ENCODE data around the gene NR5A1. TPM values are rescaled to one million over a fixed set of nuclear protein-coding genes. Genes with fewer than 3 reads are reported as not detected.

Gene NR5A1
- total RNA-seq, 2 experiments from 2014 or later, result not detected

DNA sequence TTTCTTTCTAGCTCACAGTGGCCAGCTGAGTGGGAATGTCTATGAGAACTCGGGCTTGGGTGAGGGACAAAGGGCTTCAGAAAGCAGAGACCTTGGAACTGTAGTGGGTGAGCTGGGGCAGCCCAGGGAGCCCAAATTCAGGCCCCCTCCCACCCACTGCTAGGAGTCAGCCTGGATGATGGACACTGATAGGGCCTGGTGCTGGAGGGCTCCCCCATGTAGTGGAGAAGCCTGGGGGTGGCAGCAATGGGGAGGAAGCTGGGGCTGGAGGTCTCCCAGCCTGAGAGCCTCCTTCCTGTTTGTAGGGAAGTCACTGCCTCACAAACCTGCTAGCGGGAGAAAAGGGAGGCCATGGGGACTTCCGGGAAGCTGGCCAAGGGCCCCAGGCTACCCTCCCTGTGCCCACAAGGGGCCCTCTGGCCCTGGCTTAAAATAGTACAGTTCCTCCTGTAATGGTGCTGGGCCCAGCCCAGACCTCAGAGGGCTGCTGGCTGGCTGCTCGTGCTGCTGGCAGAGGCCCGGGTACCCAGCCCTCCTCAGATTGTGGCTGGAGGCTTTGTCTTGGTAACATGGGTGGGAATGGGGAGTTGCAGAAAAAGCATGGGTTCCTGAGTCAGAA lies 6.3 kb upstream of the NR5A1 start:
- H3K4me1 Mint-ChIP-seq (ENCODE audit: low read depth), result peaks cover 7% of the 10 kb centered on the region
- H3K9me3 Mint-ChIP-seq (ENCODE audit: insufficient read depth), result no peaks in the 10 kb centered on the region
- ChIA-PET POLR2A (no interaction called here), CTCF (no interaction called here)
- H3K27me3 Mint-ChIP-seq (ENCODE audit: low read depth), result peaks cover 5% of the 10 kb centered on the region
- H3K27ac Mint-ChIP-seq, result no peak overlapping the region
- DNase-seq (no peak), ATAC-seq (no peak)
- no peaks in the 10 kb centered on the region for H3K36me3 Mint-ChIP-seq (ENCODE audit: low read depth)
- H3K4me3 Mint-ChIP-seq, result no peak overlapping the region

GRCh38 chr9:124512806-124513204 lies 5.6 kb upstream of the NR5A1 start:
- CTCF ChIA-PET, result no interaction called here
- peaks cover 7% of the 10 kb centered on the region for H3K4me1 Mint-ChIP-seq (ENCODE audit: low read depth)
- H3K4me3 Mint-ChIP-seq, result no peak overlapping the region
- POLR2A ChIA-PET, result no interaction called here
- H3K27ac Mint-ChIP-seq, result no peak overlapping the region
- DNase-seq, result no peak
- peaks cover 5% of the 10 kb centered on the region for H3K27me3 Mint-ChIP-seq (ENCODE audit: low read depth)
- ATAC-seq, result no peak
- H3K36me3 Mint-ChIP-seq (ENCODE audit: low read depth), result no peaks in the 10 kb centered on the region
- H3K9me3 Mint-ChIP-seq (ENCODE audit: insufficient read depth), result no peaks in the 10 kb centered on the region

DNA sequence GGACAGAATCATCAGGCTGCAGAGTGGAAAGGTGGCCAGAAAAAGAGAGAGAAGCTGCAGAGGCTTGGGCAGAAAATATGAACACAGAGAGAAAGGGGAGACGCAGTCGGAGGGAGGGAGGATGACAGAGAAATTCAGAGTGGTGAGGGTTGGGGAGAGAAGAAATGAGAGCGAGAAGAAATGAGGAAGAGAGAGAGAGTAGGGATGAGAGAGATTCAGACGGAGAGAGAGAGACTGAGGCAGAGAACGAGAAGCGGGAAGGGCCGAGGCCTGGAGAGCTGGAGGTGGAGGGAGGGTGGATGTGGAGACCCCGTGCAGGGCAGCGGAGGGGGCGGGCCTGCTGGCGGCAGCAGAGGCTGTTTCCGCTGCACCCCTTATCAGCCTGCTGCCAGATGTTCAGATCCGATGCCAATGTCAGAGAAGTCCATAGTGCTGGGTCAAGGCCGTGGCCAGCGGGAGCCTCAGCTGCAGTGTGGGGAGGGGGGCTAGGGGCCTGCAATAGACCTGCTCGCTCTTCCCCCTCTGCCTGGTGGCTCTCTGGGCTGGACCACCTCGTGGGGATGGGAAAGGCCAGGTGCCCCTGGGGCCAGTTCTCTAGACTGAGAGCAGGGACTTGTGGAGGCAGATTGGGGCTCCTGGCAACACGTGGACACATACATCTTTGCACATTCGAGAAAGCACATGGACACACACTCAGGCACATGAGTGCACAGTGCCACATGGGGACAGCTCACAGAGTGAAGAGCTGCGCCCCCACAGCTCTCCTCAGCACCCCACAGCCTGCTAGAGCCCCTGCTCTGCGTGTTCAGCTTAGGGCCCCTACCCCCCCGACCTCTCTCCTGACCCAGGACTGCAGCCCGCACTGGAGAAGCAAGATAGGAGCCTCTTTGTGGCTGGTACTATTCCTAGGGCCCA lies 4.9 kb upstream of the NR5A1 start:
- no peaks in the 10 kb centered on the region for H3K9me3 Mint-ChIP-seq (ENCODE audit: insufficient read depth)
- no peak for ATAC-seq
- H3K36me3 Mint-ChIP-seq (ENCODE audit: low read depth), result no peaks in the 10 kb centered on the region
- H3K27ac Mint-ChIP-seq, result no peak overlapping the region
- CTCF ChIA-PET, result no interaction called here
- peaks cover 5% of the 10 kb centered on the region for H3K27me3 Mint-ChIP-seq (ENCODE audit: low read depth)
- no peak overlapping the region for H3K4me3 Mint-ChIP-seq
- H3K4me1 Mint-ChIP-seq (ENCODE audit: low read depth), result peaks cover 7% of the 10 kb centered on the region
- POLR2A ChIA-PET, result no interaction called here
- no peak for DNase-seq

DNA sequence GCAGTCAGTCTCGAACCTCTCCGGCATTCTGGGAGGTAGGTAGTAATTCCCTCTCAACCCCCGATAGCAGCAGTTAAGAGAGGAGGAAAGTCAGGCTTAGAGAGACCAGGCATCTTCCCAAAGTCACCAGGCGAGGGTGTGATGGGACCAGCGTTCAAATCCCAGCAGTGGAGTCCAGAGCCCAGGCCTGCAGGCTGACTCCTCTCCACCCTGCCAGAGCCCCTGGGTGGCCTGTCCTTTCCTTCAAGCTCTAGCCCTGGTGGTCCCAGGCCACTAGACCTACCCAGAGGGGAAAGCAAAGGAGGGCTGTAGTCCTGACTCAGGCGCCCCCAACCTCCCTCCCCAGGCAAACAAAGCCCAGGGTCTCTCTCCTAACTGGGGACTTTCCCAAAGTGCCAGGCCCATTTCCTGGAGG lies 4.2 kb upstream of the NR5A1 start:
- ChIA-PET CTCF (no interaction called here), POLR2A (no interaction called here)
- peaks cover 1% of the 10 kb centered on the region for H3K27me3 Mint-ChIP-seq (ENCODE audit: low read depth)
- H3K36me3 Mint-ChIP-seq (ENCODE audit: low read depth), result no peaks in the 10 kb centered on the region
- no peak overlapping the region for H3K27ac Mint-ChIP-seq
- no peak overlapping the region for H3K4me3 Mint-ChIP-seq
- ATAC-seq (no peak), DNase-seq (no peak)
- no peaks in the 10 kb centered on the region for H3K9me3 Mint-ChIP-seq (ENCODE audit: insufficient read depth)
- H3K4me1 Mint-ChIP-seq (ENCODE audit: low read depth), result peaks cover 7% of the 10 kb centered on the region

DNA sequence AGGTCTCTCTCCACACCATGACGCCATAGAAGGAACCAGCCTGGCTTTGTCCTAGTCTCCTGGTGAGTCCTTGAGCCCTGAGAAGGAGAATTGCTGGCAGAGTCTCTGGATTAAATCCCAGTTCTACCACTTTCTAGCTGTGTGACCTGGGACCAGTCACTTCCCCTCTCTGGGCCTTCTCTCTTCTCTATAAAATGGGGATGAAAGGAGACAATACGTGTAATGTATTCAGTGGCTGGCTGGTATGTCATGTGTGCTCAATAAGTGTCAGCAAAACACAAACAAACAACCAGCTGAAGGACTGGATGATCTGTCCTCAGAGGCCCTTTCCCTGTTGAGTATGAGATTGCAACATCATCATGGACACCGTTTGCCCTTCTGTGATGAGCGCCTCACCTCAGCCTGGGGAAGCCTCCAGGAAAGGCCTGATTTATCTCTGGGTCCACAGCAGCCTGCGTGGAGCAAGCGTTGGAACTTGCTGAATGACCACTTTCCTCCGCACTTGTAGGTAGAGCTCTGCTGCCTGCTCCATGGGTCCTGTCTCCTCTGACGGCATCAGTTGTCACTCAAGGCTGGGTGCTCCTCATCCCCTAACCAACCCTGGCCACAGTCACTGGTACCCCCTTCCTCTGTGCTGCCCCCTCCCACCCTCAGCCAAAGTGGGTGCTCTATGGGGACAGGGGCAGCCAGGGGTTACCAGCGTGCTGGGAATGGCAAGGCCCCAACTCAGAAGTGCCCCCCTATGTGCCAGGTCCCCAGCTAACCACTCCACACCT lies 3.6 kb upstream of the NR5A1 start:
- Mint-ChIP-seq H3K4me3 (no peak overlapping the region), H3K4me1 (ENCODE audit: low read depth) (peaks cover 7% of the 10 kb centered on the region), H3K9me3 (ENCODE audit: insufficient read depth) (no peaks in the 10 kb centered on the region), H3K27ac (no peak overlapping the region), H3K36me3 (ENCODE audit: low read depth) (no peaks in the 10 kb centered on the region), H3K27me3 (ENCODE audit: low read depth) (peaks cover 2% of the 10 kb centered on the region)
- CTCF ChIA-PET, result no interaction called here
- no peak for ATAC-seq
- DNase-seq, result no peak
- POLR2A ChIA-PET, result no interaction called here

GRCh38 chr9:124507880-124508423 lies 753 bp upstream of the NR5A1 start:
- no peak for DNase-seq
- Mint-ChIP-seq H3K36me3 (ENCODE audit: low read depth) (no peaks in the 10 kb centered on the region), H3K9me3 (ENCODE audit: insufficient read depth) (no peaks in the 10 kb centered on the region), H3K27me3 (ENCODE audit: low read depth) (peaks cover 16% of the 10 kb centered on the region), H3K4me1 (ENCODE audit: low read depth) (peaks cover 13% of the 10 kb centered on the region), H3K4me3 (no peak overlapping the region), H3K27ac (no peak overlapping the region)
- CTCF ChIA-PET, result no interaction called here
- POLR2A ChIA-PET, result no interaction called here
- no peak for ATAC-seq

DNA sequence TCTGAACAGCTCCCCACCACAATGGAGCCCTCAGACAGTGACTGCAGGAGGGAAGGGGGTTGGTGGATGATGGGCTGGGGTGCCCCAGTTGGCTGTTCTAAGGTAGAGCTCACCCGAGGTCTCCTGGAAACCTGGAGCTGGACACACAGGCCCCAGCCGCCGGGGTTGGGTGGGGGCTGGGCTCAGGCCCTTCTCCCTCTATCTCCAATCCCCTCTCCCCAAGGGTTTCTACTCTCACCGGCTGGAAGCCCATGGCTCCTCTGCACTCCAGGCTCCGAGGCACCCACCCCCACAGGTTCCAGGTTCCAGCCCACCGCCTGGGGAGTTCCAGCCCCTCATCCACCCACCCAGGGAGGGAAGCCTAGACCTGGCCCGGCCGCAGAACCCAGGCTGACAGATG lies 766 bp downstream of the NR5A1 start:
- H3K4me3 Mint-ChIP-seq, result no peak overlapping the region

DNA sequence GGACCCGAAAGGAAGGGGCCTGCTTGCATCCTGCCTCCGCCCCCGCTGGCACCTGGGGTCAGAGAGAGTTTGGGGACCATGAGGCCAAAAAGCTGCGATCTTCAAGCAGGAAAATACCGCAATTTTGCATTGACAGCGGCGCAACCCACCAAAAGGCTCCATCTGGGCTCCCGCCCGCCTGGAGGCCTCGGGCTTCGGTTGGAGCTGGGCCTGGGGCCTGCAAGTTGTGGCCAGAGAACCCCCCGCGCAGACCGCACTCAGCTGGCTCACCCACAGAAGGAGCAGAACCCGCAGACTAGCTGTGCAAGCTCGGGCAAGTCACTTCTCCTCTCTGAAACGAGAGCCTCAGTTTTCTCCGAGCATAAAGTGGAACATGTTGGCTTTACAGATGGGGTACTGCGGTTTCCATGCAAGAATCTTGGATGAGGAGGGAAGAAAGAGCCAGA lies 1.3 kb downstream of the NR5A1 start:
- Mint-ChIP-seq H3K27me3 (ENCODE audit: low read depth) (peaks cover 22% of the 10 kb centered on the region), H3K4me1 (ENCODE audit: low read depth) (peaks cover 9% of the 10 kb centered on the region), H3K36me3 (ENCODE audit: low read depth) (no peaks in the 10 kb centered on the region), H3K4me3 (no peak overlapping the region), H3K27ac (no peak overlapping the region), H3K9me3 (ENCODE audit: insufficient read depth) (no peaks in the 10 kb centered on the region)
- no peak for DNase-seq
- POLR2A ChIA-PET, result no interaction called here
- no peak for ATAC-seq
- CTCF ChIA-PET, result no interaction called here

More for the DNA sequence above, 766 bp downstream of the NR5A1 start:
- POLR2A ChIA-PET, result no interaction called here
- DNase-seq, result no peak
- Mint-ChIP-seq H3K36me3 (ENCODE audit: low read depth) (no peaks in the 10 kb centered on the region), H3K9me3 (ENCODE audit: insufficient read depth) (no peaks in the 10 kb centered on the region), H3K4me1 (ENCODE audit: low read depth) (peaks cover 9% of the 10 kb centered on the region), H3K27ac (no peak overlapping the region), H3K27me3 (ENCODE audit: low read depth) (peaks cover 22% of the 10 kb centered on the region)
- CTCF ChIA-PET, result no interaction called here
- ATAC-seq, result no peak

- Mint-ChIP-seq H3K27ac (no peak overlapping the region), H3K4me1 (ENCODE audit: low read depth) (peaks cover 9% of the 10 kb centered on the region), H3K9me3 (ENCODE audit: insufficient read depth) (no peaks in the 10 kb centered on the region), H3K36me3 (ENCODE audit: low read depth) (no peaks in the 10 kb centered on the region), H3K27me3 (ENCODE audit: low read depth) (peaks cover 22% of the 10 kb centered on the region), H3K4me3 (no peak overlapping the region)
- DNase-seq (no peak), ATAC-seq (no peak)
- ChIA-PET CTCF (no interaction called here), POLR2A (no interaction called here)
These were observed 1.9 kb downstream of the NR5A1 start for GRCh38 chr9:124505006-124505900.

DNA sequence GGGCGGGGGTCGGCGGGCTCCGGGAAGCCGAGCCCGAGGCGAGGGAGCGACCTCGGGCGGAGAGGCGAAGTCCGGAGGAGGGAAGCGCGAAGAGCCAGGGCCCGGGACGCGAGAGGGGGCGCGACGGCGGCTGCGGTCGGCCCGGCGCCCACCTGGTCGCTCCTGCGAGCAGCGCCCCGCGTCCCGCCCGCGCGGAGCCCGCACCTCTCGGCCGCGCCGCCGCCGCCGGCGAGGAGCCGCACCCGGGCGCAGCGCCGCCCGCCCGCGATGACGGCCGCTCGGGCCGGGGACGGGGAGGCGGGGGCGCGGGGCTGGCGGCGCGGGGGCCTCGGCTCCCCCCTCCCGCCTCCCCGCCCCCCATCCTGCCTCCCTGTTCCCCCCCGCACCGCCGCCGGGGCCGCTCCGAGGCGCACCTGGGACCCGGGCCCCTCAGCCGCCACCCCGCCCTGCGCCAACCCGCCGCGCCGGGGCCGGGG lies 2.6 kb downstream of the NR5A1 start:
- H3K9me3 Mint-ChIP-seq (ENCODE audit: insufficient read depth), result no peaks in the 10 kb centered on the region
- no peak overlapping the region for H3K27ac Mint-ChIP-seq
- peaks cover 22% of the 10 kb centered on the region for H3K27me3 Mint-ChIP-seq (ENCODE audit: low read depth)
- ChIA-PET CTCF (no interaction called here), POLR2A (no interaction called here)
- DNase-seq (no peak), ATAC-seq (no peak)
- H3K36me3 Mint-ChIP-seq (ENCODE audit: low read depth), result no peaks in the 10 kb centered on the region
- H3K4me1 Mint-ChIP-seq (ENCODE audit: low read depth), result peaks cover 9% of the 10 kb centered on the region
- no peak overlapping the region for H3K4me3 Mint-ChIP-seq

GRCh38 chr9:124503713-124504529 lies 3.3 kb downstream of the NR5A1 start:
- POLR2A ChIA-PET, result no interaction called here
- H3K4me1 Mint-ChIP-seq (ENCODE audit: low read depth), result peaks cover 9% of the 10 kb centered on the region
- no peak for ATAC-seq

More at GRCh38 chr9:124503713-124504529, 3.3 kb downstream of the NR5A1 start:
- Mint-ChIP-seq H3K36me3 (ENCODE audit: low read depth) (no peaks in the 10 kb centered on the region), H3K4me3 (peak overlapping the region; percentile 12), H3K9me3 (ENCODE audit: insufficient read depth) (no peaks in the 10 kb centered on the region), H3K27me3 (ENCODE audit: low read depth) (peaks cover 22% of the 10 kb centered on the region), H3K27ac (no peak overlapping the region)
- DNase-seq, result no peak
- CTCF ChIA-PET, result no interaction called here
